K562 (cell line): ENCODE results near the gene NRARP. TPM values are rescaled to one million over a fixed set of nuclear protein-coding genes. Genes with fewer than 3 reads are reported as not detected.

Experiments
- ATAC-seq: fragments of 200-7000 bp; cut with Tn5 transposase; 3 replicates; pipeline ENCODE4 v1.9.1; 2020; ENCODE audit warnings: moderate library complexity
- BruUV-seq: library from RNA; stranded (reverse); fragments of 400-500 nt; replicated peaks from 2 replicates; lab custom pipeline; 2021; lab: Mats Ljungman, UMichigan
- CTCF ChIA-PET: fragments of 300-600 bp; formaldehyde crosslinking; extraction: SDS; loops from one replicate; lab custom pipeline; 2021; ENCODE audit warnings: low intra/inter-chr PET ratio; lab: Yijun Ruan, JAX
- POLR2A ChIA-PET: fragments of 300-600, 350-650 bp; sonication (Branson Sonifier 250); formaldehyde crosslinking; extraction: SDS; loops from one replicate; lab custom pipeline; 2021; ENCODE audit warnings: antibody characterized with exemption, inconsistent platforms; lab: Yijun Ruan, JAX
- DNase-seq, 4 experiments: peaks; one replicate each; pipeline versions ENCODE4 v3.0.0 to v3.0.0-alpha.2; 2011 to 2018; ENCODE audit warnings: low spot score in 3 of 4, mixed read lengths in 3 of 4; ENCODE audit errors: extremely low read depth in 1 of 4
- FAIRE-seq: peaks from 2 replicates; lab custom pipeline; 2011; peaks lifted over from hg19 to GRCh38; lab: Jason Lieb, UNC
- H2AFZ ChIP-seq: 2 replicates; pipeline ENCODE4 v1.6.0; 2011; ENCODE audit warnings: low read depth, low read length, control low read depth, inconsistent platforms
- H3K27ac ChIP-seq: fragments of 200-600 bp; 3 replicates; pipeline ENCODE4 v1.8.0; 2011; ENCODE audit warnings: low read depth, mild to moderate bottlenecking, control low read depth, inconsistent platforms, low read length, moderate library complexity, mixed read lengths; ENCODE audit errors: extremely low read depth
- H3K27me3 ChIP-seq, 2 experiments: fragments of 300-600 bp in 1 of 2; 2 replicates in 1 of 2; 3 replicates in 1 of 2; pipeline versions ENCODE4 v1.6.0 to v1.8.0; 2011; ENCODE audit warnings: inconsistent platforms in 2 of 2, low read length in 2 of 2, mild to moderate bottlenecking in 1 of 2, mixed read lengths in 1 of 2, moderate library complexity in 1 of 2; ENCODE audit not compliant: control insufficient read depth in 2 of 2, insufficient read depth in 2 of 2
- H3K36me3 ChIP-seq: fragments of 300-600 bp; 3 replicates; pipeline ENCODE4 v1.8.0; 2011; ENCODE audit warnings: mild to moderate bottlenecking, low read length, inconsistent platforms; ENCODE audit not compliant: control insufficient read depth, insufficient read depth
- H3K4me1 ChIP-seq, 2 experiments: fragments of 200-600 bp in 1 of 2; replicated peaks in 1 of 2; 2 replicates in 1 of 2; 3 replicates in 1 of 2; pipeline versions ENCODE4 v1.5.1 to v1.8.0; 2011; ENCODE audit warnings: inconsistent platforms in 2 of 2, low read length in 2 of 2, mild to moderate bottlenecking in 1 of 2, mixed read lengths in 1 of 2, moderate library complexity in 1 of 2; ENCODE audit not compliant: control insufficient read depth in 2 of 2, insufficient read depth in 2 of 2
- H3K4me2 ChIP-seq: 2 replicates; pipeline ENCODE4 v1.6.1; 2011; ENCODE audit warnings: low read length, control low read depth, inconsistent platforms, mixed read lengths; ENCODE audit not compliant: insufficient read depth
- H3K4me3 ChIP-seq: fragments of 200-600 bp; sonication (generic), shearing (Covaris generic); 2 replicates; pipeline ENCODE4 v1.5.1; 2016; ENCODE audit warnings: control low read depth, inconsistent platforms
- H3K79me2 ChIP-seq: fragments of 200-600 bp; 3 replicates; pipeline ENCODE4 v1.8.0; 2011; ENCODE audit warnings: low read length, inconsistent platforms; ENCODE audit not compliant: control insufficient read depth, insufficient read depth
- H3K9ac ChIP-seq, 2 experiments: 2 replicates each; pipeline versions ENCODE4 v1.6.0 to v1.6.1; 2011; ENCODE audit warnings: low read depth in 2 of 2, low read length in 2 of 2, control low read depth in 1 of 2, inconsistent platforms in 1 of 2, mild to moderate bottlenecking in 1 of 2, mixed read lengths in 1 of 2; ENCODE audit not compliant: insufficient read depth in 1 of 2
- H3K9me1 ChIP-seq: one replicate; pipeline ENCODE4 v1.6.0; 2011; ENCODE audit warnings: inconsistent platforms, mild to moderate bottlenecking, low read length, moderate library complexity; ENCODE audit not compliant: control insufficient read depth, insufficient read depth
- H3K9me3 ChIP-seq: replicated peaks from 2 replicates; pipeline ENCODE4 v1.5.1; 2011; ENCODE audit warnings: low read depth, low read length, inconsistent platforms; ENCODE audit not compliant: control insufficient read depth, insufficient read depth
- H4K20me1 ChIP-seq: replicated peaks from 2 replicates; pipeline ENCODE4 v1.6.1; 2011; ENCODE audit warnings: low read length, inconsistent platforms, mixed read lengths; ENCODE audit not compliant: control insufficient read depth, insufficient read depth
- ARID2 ChIP-seq: fragments of 450-650 bp; IDR thresholded peaks from 2 replicates; pipeline ENCODE4 v1.6.1; 2017; ENCODE audit warnings: antibody characterized with exemption, mild to moderate bottlenecking
- CBX5 ChIP-seq: IDR thresholded peaks from 2 replicates; pipeline ENCODE4 v1.6.1; 2014; ENCODE audit warnings: low read depth, borderline replicate concordance
- CTCFL ChIP-seq: IDR thresholded peaks from 2 replicates; pipeline ENCODE4 v1.6.1; 2011; ENCODE audit warnings: borderline replicate concordance, low read depth, mild to moderate bottlenecking, moderate library complexity, low read length; ENCODE audit not compliant: insufficient read depth, poor library complexity, severe bottlenecking
- ELF1 ChIP-seq: fragments of 200-800 bp; sonication (Bioruptor generic); IDR thresholded peaks from 2 replicates; pipeline ENCODE4 v1.6.1; 2016; ENCODE audit warnings: missing genetic modification characterization, missing compliant biosample characterization
- ETS1 ChIP-seq: conservative IDR thresholded peaks from 2 replicates; pipeline ENCODE4 v1.6.1; 2011; ENCODE audit warnings: low read depth, mild to moderate bottlenecking, low read length; ENCODE audit not compliant: control insufficient read depth
- FOXM1 ChIP-seq, 2 experiments: fragments of 450-650 bp in 1 of 2; sonication (generic) in 1 of 2; formaldehyde crosslinking in 1 of 2; IDR thresholded peaks; 2 replicates each; pipeline versions ENCODE4 v1.6.1 to v1.9.0; 2017 to 2022; ENCODE audit warnings: low read depth in 2 of 2, mild to moderate bottlenecking in 2 of 2, missing genetic modification reagents in 1 of 2, moderate library complexity in 1 of 2
- FOXP4 ChIP-seq: sonication (generic); formaldehyde crosslinking; IDR thresholded peaks from 2 replicates; pipeline ENCODE4 v1.8.0; 2022; ENCODE audit warnings: mild to moderate bottlenecking, missing genetic modification reagents, borderline replicate concordance
- GABPA ChIP-seq: fragments of 200-800 bp; sonication (Bioruptor generic); conservative IDR thresholded peaks from 2 replicates; pipeline ENCODE4 v1.6.1; 2016; ENCODE audit warnings: low read depth, missing genetic modification characterization, missing compliant biosample characterization
- MYNN ChIP-seq, 2 experiments: sonication (generic); formaldehyde crosslinking in 1 of 2; IDR thresholded peaks; 2 replicates each; pipeline versions ENCODE4 v1.5.0 to v1.6.1; 2016 to 2020; ENCODE audit warnings: antibody characterized with exemption in 1 of 2, missing genetic modification reagents in 1 of 2
- NBN ChIP-seq: fragments of 450-650 bp; IDR thresholded peaks from 2 replicates; pipeline ENCODE4 v1.6.1; 2016; ENCODE audit warnings: low read depth, mild to moderate bottlenecking
- SMAD1 ChIP-seq: fragments of 150-350 bp; IDR thresholded peaks from 2 replicates; pipeline ENCODE4 v1.6.1; 2014; ENCODE audit warnings: low read length, low read depth; ENCODE audit not compliant: partially characterized antibody
- SOX6 ChIP-seq: fragments of 450-650 bp; IDR thresholded peaks from 2 replicates; pipeline ENCODE4 v1.6.1; 2014; ENCODE audit warnings: mild to moderate bottlenecking
- SUPT5H ChIP-seq: fragments of 450-650 bp; IDR thresholded peaks from 2 replicates; pipeline ENCODE4 v1.6.1; 2016
- TAF9B ChIP-seq: fragments of 450-650 bp; IDR thresholded peaks from 2 replicates; pipeline ENCODE4 v1.6.1; 2018; ENCODE audit warnings: mild to moderate bottlenecking; ENCODE audit not compliant: partially characterized antibody
- ZNF175 ChIP-seq: fragments of 200-800 bp; sonication (Bioruptor generic); IDR thresholded peaks from 2 replicates; pipeline ENCODE4 v1.6.1; 2016; ENCODE audit warnings: low read depth, mild to moderate bottlenecking, missing genetic modification characterization, missing compliant biosample characterization
- WGBS: fragments of 100-300 bp; shearing (Covaris generic); methylation state at CpG from one replicate; pipeline ENCODE4 v1.1.6; 2016; ENCODE audit warnings: low coverage, mixed read lengths; ENCODE audit not compliant: insufficient coverage; ENCODE audit errors: missing lambda C conversion rate; 5-methylcytosine and 5-hydroxymethylcytosine counted together
- in situ Hi-C: fragments of 300-500 bp; cut with MboI; formaldehyde crosslinking; loops from 4 replicates; pipeline ENCODE4 v1.15.0; 2018; ENCODE audit warnings: inconsistent platforms, mixed read lengths
- intact Hi-C: fragments of 100-400 bp; cut with micrococcal nuclease; formaldehyde crosslinking; loops from 2 replicates; pipeline ENCODE4 v1.14.2; 2022
- polyA plus RNA-seq, 8 experiments: library from polyadenylated mRNA; depleted of rRNA in 4 of 8; stranded (reverse) in 5 of 8; unstranded in 3 of 8; fragments of >200 nt; fragmentation: Nextera tagmentation in 2 of 8; fragmentation: Illumina TruSeq in 1 of 8; extraction: Ambion mirVana in 2 of 8; extraction: Trizol in 1 of 8; gene quantifications; 2 replicates each; pipeline versions ENCODE4 v1.2.1 to v1.2.3, GENCODE V29; 2011 to 2014; ENCODE audit warnings: inconsistent platforms in 1 of 8, missing spikeins in 1 of 8
- total RNA-seq, 7 experiments: library from RNA; depleted of rRNA in 6 of 7; stranded (reverse); fragments of >200 nt in 6 of 7; fragmentation: Illumina TruSeq in 2 of 7; extraction: Trizol in 2 of 7; gene quantifications; 2 replicates each; pipeline versions ENCODE4 v1.2.1 to v1.2.3, GENCODE V29; 2011 to 2021; ENCODE audit warnings: low replicate concordance in 1 of 7

Gene NRARP
- total and polyA plus RNA-seq, 9 of the 15 experiments (the other 6 are each of a cell fraction or from before 2014, with no cell fraction given): 2.0 to 24.5 (median 7.2) TPM; not detected in 2

- no peaks in the 10 kb centered on the region for H3K27me3 ChIP-seq
- no peaks in the 10 kb centered on the region for H4K20me1 ChIP-seq
- in situ Hi-C loops: no loop called here
- H3K4me3 ChIP-seq: peak within 1 kb of the TSS; percentile 88
- WGBS: 3% methylated on average over 21 of the region's 25 CpGs
- peaks cover 17 to 93% of the 10 kb centered on the region in 2 experiments for H3K4me1 ChIP-seq
- DNase-seq (peak; percentile 90 to 97 (median 92)), ATAC-seq (peak; percentile 93), FAIRE-seq (no peak)
- H3K36me3 ChIP-seq: peaks cover 49% of the 10 kb centered on the region; the same call in 1 of the 3 replicates
- H3K9me1 ChIP-seq: no peaks in the 10 kb centered on the region
- POLR2A ChIA-PET: interaction anchor here (0.5 to 2.6 kb wide), 19 partner anchors 10 to 517 kb away, joined by 3 to 23 read pairs (median 3); partner anchors contain the start of genes LRRC26, MRPL41, NELFB and TUBB4B
- peak within 1 kb of the TSS; percentile 91 to 92 for H3K9ac ChIP-seq
- BruUV-seq: no TSS peak
- peak within 1 kb of the TSS; percentile 82 for H3K4me2 ChIP-seq
- intact Hi-C loops: loop anchor here (1.0 to 2.0 kb wide), 2 partner anchors 23 to 36 kb away; partner anchors contain the start of genes NELFB and TUBB4B
- peaks cover 37% of the 10 kb centered on the region for H3K79me2 ChIP-seq
- CTCF ChIA-PET: interaction anchor here (0.8 to 2.3 kb wide), 3 partner anchors 18 to 167 kb away, joined by 4 to 8 read pairs (median 4); partner anchors contain the start of genes EXD3 and NOXA1
- H3K27ac ChIP-seq: peak within 1 kb of the TSS; percentile 98
- H3K9me3 ChIP-seq: no peaks in the 10 kb centered on the region
- H2AFZ ChIP-seq: peak within 1 kb of the TSS; percentile 88
- TF ChIP-seq ZNF175 (CRISPR knock-in tag) (peak; percentile 55; the same call in 1 of the 2 replicates), ELF1 (tag) (peak; percentile 75), CTCFL (peak; percentile 86), GABPA (tag) (peak; percentile 89), NBN (no peak), SMAD1 (no peak), ETS1 (peak; percentile 27; the same call in 1 of the 2 replicates), TAF9B (peak; percentile 71), SOX6 (peak; percentile 39; the same call in 1 of the 2 replicates), FOXP4 (CRISPR knock-in tag) (no peak), SUPT5H (peak; percentile 84), ARID2 (no peak), MYNN (IDR thresholded peaks at IDR 0.05) (peak; percentile 72; the same call in 1 of the 2 replicates), MYNN (CRISPR knock-in tag; IDR thresholded peaks at IDR 0.05) (no peak), CBX5 (peak; percentile 9; the same call in 1 of the 2 replicates), FOXM1 (IDR thresholded peaks at IDR 0.05; ENCODE audit: low read depth) (no peak), FOXM1 (CRISPR knock-in tag; IDR thresholded peaks at IDR 0.05; ENCODE audit: low read depth) (peak; percentile 46; the same call in 1 of the 2 replicates)
These were observed 24.6 kb downstream of the NRARP start, which contains the start of gene TOR4A for GRCh38 chr9:137277329-137278041. TSS of gene TOR4A (plus strand) at chr9:137277726. CDS start at chr9:137278690, 964 bp downstream.
